ENCODE results near the gene ZPBP. TPM values are rescaled to one million over a fixed set of nuclear protein-coding genes. Genes with fewer than 3 reads are reported as not detected.

The ZPBP gene
- total and polyA plus RNA-seq, 4 donors: 0.05 to 0.17 (median 0.14) TPM; not detected in 1

- Histone ChIP-seq H3K27ac (ENCODE audit: low read depth in 1 of 2, low read length in 2 of 2) (no peak overlapping the region), H3K4me1 (ENCODE audit: control insufficient read depth in 4 of 4, insufficient read depth in 4 of 4, low read length in 3 of 4) (no peaks in the 10 kb centered on the region), H3K9ac (ENCODE audit: low read depth in 1 of 2, low read length in 2 of 2) (no peak overlapping the region), H3K4me3 (ENCODE audit: low read depth in 1 of 3, low read length in 3 of 3) (no peak overlapping the region), H3K9me3 (ENCODE audit: control insufficient read depth in 4 of 4, low read length in 3 of 4) (no peaks in the 10 kb centered on the region), H3K36me3 (ENCODE audit: control insufficient read depth in 4 of 4, insufficient read depth in 3 of 4, low read depth in 1 of 4, low read length in 3 of 4) (no peaks in the 10 kb centered on the region), H3K27me3 (ENCODE audit: control insufficient read depth in 4 of 4, insufficient read depth in 4 of 4, low read length in 3 of 4) (peaks cover 0 to 2% (median 0%) of the 10 kb centered on the region in 4 donors)
- WGBS: 23% methylated on average over 5 of the region's 5 CpGs
- no peak for TF ChIP-seq MAX (IDR thresholded peaks at IDR 0.05)
- TF ChIP-seq FOXA1 (IDR thresholded peaks at IDR 0.05): no peak
- no peak for TF ChIP-seq REST (IDR thresholded peaks at IDR 0.05)
- TF ChIP-seq GABPA (IDR thresholded peaks at IDR 0.05 in 1 of 2, conservative IDR thresholded peaks at IDR 0.05 in 1 of 2): no peak
- TF ChIP-seq HNF4G (IDR thresholded peaks at IDR 0.05): no peak
- TF ChIP-seq RAD21 (IDR thresholded peaks at IDR 0.05): peak; percentile 75 to 76
- TF ChIP-seq SP1 (IDR thresholded peaks at IDR 0.05): no peak
- no peak for TF ChIP-seq EGR1 (IDR thresholded peaks at IDR 0.05; ENCODE audit: low read depth in 2 of 2)
- TF ChIP-seq NR2F2 (IDR thresholded peaks at IDR 0.05): no peak
- TF ChIP-seq HNF4A (conservative IDR thresholded peaks at IDR 0.05): no peak
- TF ChIP-seq CTCF (IDR thresholded peaks at IDR 0.05; ENCODE audit: low read depth, low read length, missing input control): peak; percentile 59
- TF ChIP-seq FOXA2 (IDR thresholded peaks at IDR 0.05): no peak
- no peak for TF ChIP-seq RXRA (IDR thresholded peaks at IDR 0.05)
- no peak for TF ChIP-seq ZBTB33 (IDR thresholded peaks at IDR 0.05)
- no peak for DNase-seq (ENCODE audit: low spot score)
These were observed 49.5 kb upstream of the ZPBP start for GRCh38 chr7:50142425-50143017.

GRCh38 chr7:50141854-50142253 is 48.8 kb upstream of the ZPBP start:
- no peak overlapping the region for H3K27ac ChIP-seq (ENCODE audit: low read depth in 1 of 2, low read length in 2 of 2)
- WGBS: 61% methylated on average over 12 of the region's 12 CpGs
- no peak overlapping the region for H3K4me3 ChIP-seq (ENCODE audit: low read depth in 1 of 3, low read length in 3 of 3)
- H3K9me3 ChIP-seq (ENCODE audit: control insufficient read depth in 4 of 4, low read length in 3 of 4): no peaks in the 10 kb centered on the region
- no peak for DNase-seq (ENCODE audit: low spot score)
- TF ChIP-seq EGR1 (IDR thresholded peaks at IDR 0.05; ENCODE audit: low read depth in 2 of 2) (no peak), NR2F2 (IDR thresholded peaks at IDR 0.05) (no peak), ATF3 (IDR thresholded peaks at IDR 0.05) (no peak), MAX (IDR thresholded peaks at IDR 0.05) (no peak), HNF4A (conservative IDR thresholded peaks at IDR 0.05) (no peak), YY1 (IDR thresholded peaks at IDR 0.05) (no peak), ZBTB33 (IDR thresholded peaks at IDR 0.05) (no peak), CTCF (IDR thresholded peaks at IDR 0.05; ENCODE audit: low read depth, low read length, missing input control) (no peak), SP1 (IDR thresholded peaks at IDR 0.05) (no peak), FOXA2 (IDR thresholded peaks at IDR 0.05) (no peak), FOXA1 (IDR thresholded peaks at IDR 0.05) (no peak), HNF4G (IDR thresholded peaks at IDR 0.05) (no peak), GABPA (IDR thresholded peaks at IDR 0.05 in 1 of 2, conservative IDR thresholded peaks at IDR 0.05 in 1 of 2) (no peak)
- no peaks in the 10 kb centered on the region for H3K4me1 ChIP-seq (ENCODE audit: control insufficient read depth in 4 of 4, insufficient read depth in 4 of 4, low read length in 3 of 4)
- no peak overlapping the region for H3K9ac ChIP-seq (ENCODE audit: low read depth in 1 of 2, low read length in 2 of 2)
- H3K36me3 ChIP-seq (ENCODE audit: control insufficient read depth in 4 of 4, insufficient read depth in 3 of 4, low read depth in 1 of 4, low read length in 3 of 4): no peaks in the 10 kb centered on the region
- H3K27me3 ChIP-seq (ENCODE audit: control insufficient read depth in 4 of 4, insufficient read depth in 4 of 4, low read length in 3 of 4): peaks cover 0 to 2% (median 0%) of the 10 kb centered on the region in 4 donors

Measured in liver (tissue), 9 donors.